Esophagus squamous epithelium (tissue), 4 donors: ENCODE measurements around the gene IGSF9B.

Experiments
- CTCF ChIP-seq, 6 experiments: fragments of 450-650 bp in 4 of 6; fragments of 200-600 bp in 2 of 6; sonication (generic) in 2 of 6; IDR thresholded peaks; one replicate each; pipeline ENCODE4 v1.5.1; 2016 to 2019; ENCODE audit warnings: antibody characterized with exemption in 6 of 6, mild to moderate bottlenecking in 4 of 6, moderate library complexity in 4 of 6
- POLR2A ChIP-seq, 4 donors: fragments of 450-650 bp; IDR thresholded peaks; one replicate each; pipeline ENCODE4 v1.6.1; 2017; ENCODE audit warnings: antibody characterized with exemption in 4 of 4, mild to moderate bottlenecking in 4 of 4, moderate library complexity in 3 of 4

- TF ChIP-seq CTCF (IDR thresholded peaks at IDR 0.05) (no peak), POLR2A (IDR thresholded peaks at IDR 0.05) (no peak)
Measured at GRCh38 chr11:133896028-133896427, 60.7 kb downstream of the IGSF9B start.
